ENCODE results near the gene RRP12. TPM values are rescaled to one million over a fixed set of nuclear protein-coding genes. Genes with fewer than 3 reads are reported as not detected.

The RRP12 gene
- total and polyA plus RNA-seq, 2 donors (not counting 3 experiments of a cell fraction or from before 2014, with no cell fraction given), result 13.6 to 35.8 TPM

- Histone ChIP-seq H3K4me2 (ENCODE audit: insufficient read depth, low read length) (no peak overlapping the region), H3K79me2 (ENCODE audit: control insufficient read depth, insufficient read depth, low read length) (peaks cover 4% of the 10 kb centered on the region), H3K9me3 (replicated peaks; ENCODE audit: control insufficient read depth, insufficient read depth, low read length) (no peaks in the 10 kb centered on the region), H2AFZ (ENCODE audit: low read depth, low read length) (no peak overlapping the region), H3K27me3 (ENCODE audit: control insufficient read depth in 2 of 2, insufficient read depth in 2 of 2, low read length in 2 of 2) (no peaks in the 10 kb centered on the region), H3K9ac (replicated peaks; ENCODE audit: extremely low read depth, insufficient read depth, low read length) (no peak overlapping the region), H3K4me1 (ENCODE audit: control insufficient read depth, extremely low read depth, insufficient read depth, low read length) (peaks cover 10% of the 10 kb centered on the region), H3K4me3 (replicated peaks in 1 of 3; ENCODE audit: insufficient read depth in 1 of 3, low read depth in 1 of 3, low read length in 3 of 3) (peak overlapping the region in 1 of 3 experiments; percentile 58), H3K9me1 (replicated peaks; ENCODE audit: control insufficient read depth, extremely low read depth, insufficient read depth, low read length) (no peaks in the 10 kb centered on the region), H3K36me3 (ENCODE audit: control insufficient read depth in 2 of 2, extremely low read depth in 1 of 2, insufficient read depth in 2 of 2, low read length in 2 of 2) (no peaks in the 10 kb centered on the region), H3K27ac (ENCODE audit: insufficient read depth, low read depth, low read length) (peak overlapping the region; percentile 75), H4K20me1 (replicated peaks; ENCODE audit: control insufficient read depth, extremely low read depth, insufficient read depth, low read length) (no peaks in the 10 kb centered on the region)
- CTCF ChIA-PET, result interaction anchor here (0.7 to 2.7 kb wide), 9 partner anchors 12 to 329 kb away, joined by 3 to 14 read pairs (median 6); no protein-coding TSS in a partner anchor
- FAIRE-seq (no peak), DNase-seq (ENCODE audit: low read depth, low spot score) (no peak)
- POLR2A ChIA-PET, result interaction anchor here (0.6 to 1.2 kb wide), 3 partner anchors 43 to 117 kb away, joined by 3 read pairs; partner anchors contain the start of gene ARHGAP19
- dilution Hi-C loops (cut with MboI; ENCODE audit: extremely low pct_ligation_motif_present, low sequenced_read_pairs), result no loop called here
- intact Hi-C loops (cut with micrococcal nuclease), result loop anchor here (1.0 to 2.0 kb wide), 2 partner anchors 45 to 67 kb away; partner anchors contain the start of gene FRAT2
- BruUV-seq (replicated peaks), result no TSS peak
- TF ChIP-seq GATA2 (IDR thresholded peaks at IDR 0.05; ENCODE audit: insufficient read depth, insufficient read length, low read depth, low read length), result no peak
- TF ChIP-seq POLR2AphosphoS5 (IDR thresholded peaks at IDR 0.05; ENCODE audit: insufficient read depth, low read depth, low read length), result no peak
- TF ChIP-seq POLR2A (IDR thresholded peaks at IDR 0.05; ENCODE audit: low read depth, low read length), result no peak
- TF ChIP-seq, protein P1, sequence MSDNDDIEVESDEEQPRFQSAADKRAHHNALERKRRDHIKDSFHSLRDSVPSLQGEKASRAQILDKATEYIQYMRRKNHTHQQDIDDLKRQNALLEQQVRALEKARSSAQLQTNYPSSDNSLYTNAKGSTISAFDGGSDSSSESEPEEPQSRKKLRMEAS (IDR thresholded peaks at IDR 0.05; ENCODE audit: insufficient read depth, insufficient read length), result no peak
- no peak for TF ChIP-seq CTCF (IDR thresholded peaks at IDR 0.05; ENCODE audit: extremely low read depth in 1 of 2, insufficient read depth in 1 of 2, low read depth in 1 of 2, low read length in 2 of 2)
- no peak for TF ChIP-seq MYC (IDR thresholded peaks at IDR 0.05; ENCODE audit: low read depth, low read length)
- TF ChIP-seq JUN (IDR thresholded peaks at IDR 0.05; ENCODE audit: borderline replicate concordance, insufficient read depth, insufficient read length, low read depth), result no peak
- no peak for TF ChIP-seq FOS (IDR thresholded peaks at IDR 0.05; ENCODE audit: borderline replicate concordance, insufficient read depth, low read length)
- TF ChIP-seq EZH2 (IDR thresholded peaks at IDR 0.05; ENCODE audit: borderline replicate concordance, low read depth, low read length, severe bottlenecking), result no peak
Observed at GRCh38 chr10:97401455-97401919, 347 bp upstream of the RRP12 start.

All from endothelial cell of umbilical vein (primary cell).